ENCODE results near the gene OR52N2.

DNA sequence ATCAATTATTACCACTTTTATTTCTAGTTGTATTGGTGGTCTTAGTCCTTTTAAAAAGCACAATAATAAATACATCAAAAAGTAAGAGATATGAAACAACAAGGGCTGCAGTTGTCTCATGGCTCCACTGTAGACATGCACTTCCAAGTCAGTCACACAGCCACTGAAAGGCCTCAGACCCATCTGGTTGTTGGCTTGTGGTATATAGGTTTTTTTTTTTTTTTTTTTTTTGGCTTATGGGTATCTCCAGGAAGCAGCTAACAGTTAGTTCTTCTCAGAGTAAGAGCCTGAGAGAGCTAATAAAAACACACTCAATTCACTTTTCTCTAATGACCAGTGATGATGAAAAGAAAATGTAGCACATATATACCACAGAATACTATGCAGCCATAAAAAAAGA lies 39.0 kb downstream of the OR52N2 start:
- TF ChIP-seq CTCF (IDR thresholded peaks at IDR 0.05) (no peak), EP300 (IDR thresholded peaks at IDR 0.05; ENCODE audit: low read depth) (no peak)

Data from transverse colon (tissue), 3 donors.